Stimulated activated CD4-positive, alpha-beta T cell treated with anti-CD3 and anti-CD28 coated beads, Interleukin-15, amount 100 ng/mL, for 48 hours (primary cell): ENCODE results near the gene ABRAXAS1.

Source experiments
- DNase-seq, 2 donors: peaks; one replicate each; pipeline ENCODE4 v3.0.0-alpha.2; 2020; ENCODE audit warnings: low read depth in 2 of 2

ABRAXAS1 gene

DNA sequence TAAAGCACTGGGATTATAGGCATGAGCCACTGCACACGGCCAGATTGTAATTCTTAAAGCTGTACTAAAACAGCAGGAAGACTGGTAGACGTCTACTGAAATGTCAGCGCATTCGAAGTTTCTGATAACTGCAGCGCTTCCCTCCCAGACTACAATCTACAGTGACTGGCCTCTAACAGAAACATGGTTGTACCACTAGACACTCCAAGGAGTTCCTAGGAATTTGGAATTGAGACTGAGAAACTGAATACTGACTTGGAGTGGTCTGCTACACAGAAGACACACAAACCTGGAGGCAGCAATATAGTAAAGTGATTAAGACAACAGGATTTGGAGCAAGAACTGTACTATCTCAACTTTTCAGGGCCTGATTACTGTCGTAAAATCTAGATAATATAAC lies 30.2 kb downstream of the ABRAXAS1 start:
- no peak for DNase-seq

DNA sequence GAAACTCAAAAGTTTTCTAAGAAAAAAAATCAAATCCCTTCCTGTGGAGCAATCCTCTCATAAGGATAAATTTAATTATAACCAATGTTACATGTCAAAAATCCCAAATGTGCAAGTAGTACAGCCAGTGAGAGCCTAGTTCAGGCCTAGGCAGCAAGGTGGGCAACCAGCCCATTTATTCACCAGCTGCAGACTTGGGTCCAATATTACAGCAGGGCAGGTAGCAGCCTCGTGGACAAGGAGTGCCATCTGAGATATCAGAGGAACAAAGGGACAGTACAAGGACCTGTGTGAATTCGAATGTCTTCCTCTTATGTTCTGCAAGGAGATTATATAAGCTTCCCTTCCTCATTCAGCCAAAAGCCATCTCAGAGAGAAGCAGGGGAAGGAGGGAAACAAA lies 35.9 kb downstream of the ABRAXAS1 start:
- no peak for DNase-seq

DNA sequence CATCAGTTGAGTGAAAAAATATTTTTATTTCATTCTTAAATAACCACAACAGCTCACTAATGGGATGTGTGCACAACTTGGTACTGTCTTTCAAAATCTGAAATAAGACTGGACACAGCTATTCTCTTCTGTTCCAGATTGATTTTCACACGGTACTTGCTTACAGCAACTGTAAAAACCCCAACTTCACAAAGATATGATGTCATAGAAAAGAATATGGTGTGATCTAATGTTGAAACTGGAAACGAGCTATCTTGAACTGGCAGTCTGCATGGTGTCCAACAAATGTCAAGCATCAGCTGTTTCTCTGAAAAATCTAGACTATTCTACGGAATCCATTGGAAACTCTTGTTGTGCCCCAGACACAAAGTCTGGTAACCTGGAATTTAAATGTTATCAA lies 44.0 kb downstream of the ABRAXAS1 start:
- no peak for DNase-seq

DNA sequence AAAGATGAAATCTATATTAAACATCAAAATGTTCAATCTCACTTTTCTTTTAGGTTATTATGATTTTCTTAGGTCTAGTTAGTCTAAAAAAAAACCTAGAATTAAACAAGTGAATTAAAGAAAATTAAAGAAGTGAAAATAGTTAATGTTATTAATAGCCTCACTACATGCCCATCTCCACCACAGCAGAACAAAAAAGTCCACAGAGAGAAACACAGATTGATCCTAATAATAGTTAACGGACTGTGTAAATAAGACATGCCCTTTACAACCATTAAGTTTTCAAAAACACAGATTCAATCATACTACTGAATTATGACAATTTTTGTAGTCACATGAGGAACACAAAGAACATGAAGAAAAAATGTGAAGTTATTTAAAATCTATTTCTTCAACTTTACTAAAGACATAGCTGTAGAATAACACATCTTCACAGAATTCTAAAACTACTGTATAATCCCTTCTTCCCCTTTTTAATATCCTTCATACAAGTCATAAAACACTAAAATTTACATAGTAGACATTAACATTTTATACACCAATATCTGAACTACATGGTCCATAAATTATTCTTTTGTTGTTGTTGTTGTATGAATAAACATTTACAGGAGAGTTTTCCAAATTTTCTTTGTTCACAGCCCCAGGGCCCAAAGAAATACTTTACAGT lies 44.6 kb downstream of the ABRAXAS1 start:
- DNase-seq: no peak

DNA sequence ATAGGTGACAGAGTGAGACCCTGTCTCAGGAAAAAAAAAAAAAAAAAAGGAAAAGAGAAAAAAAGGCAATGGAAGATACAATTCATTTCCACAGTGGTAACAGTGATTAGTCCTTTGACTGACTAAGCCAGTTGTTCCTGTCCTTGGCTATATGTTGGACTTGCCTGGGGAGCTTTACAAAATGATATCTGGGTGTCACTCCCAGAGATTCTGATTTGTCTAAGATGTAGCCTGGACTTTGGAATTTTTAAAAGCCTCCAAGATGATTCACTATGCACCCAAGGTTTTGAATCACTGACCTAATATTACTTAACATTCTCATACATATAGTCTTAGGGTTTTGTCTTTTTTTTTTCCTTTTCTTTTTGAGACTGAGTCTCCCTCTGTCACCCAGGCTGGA lies 46.2 kb downstream of the ABRAXAS1 start:
- no peak for DNase-seq

DNA sequence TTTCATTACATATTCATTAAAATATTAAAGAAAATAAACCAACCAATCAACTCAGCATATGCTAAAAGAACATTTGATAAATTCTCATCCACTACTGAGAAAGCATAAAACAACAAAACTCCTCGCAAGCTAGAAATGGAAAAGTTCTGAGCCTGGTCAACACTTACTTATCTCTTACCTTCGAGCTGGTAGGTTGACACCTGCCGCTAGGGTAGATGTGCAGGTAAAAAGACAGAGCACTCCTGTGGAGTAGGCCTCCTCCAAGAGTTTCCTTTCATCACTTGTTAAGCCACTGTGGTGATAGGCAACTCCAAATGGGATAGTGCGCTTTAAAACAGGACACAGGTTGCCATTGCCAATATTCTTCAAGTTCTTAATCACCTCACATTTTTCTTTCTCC lies 48.2 kb downstream of the ABRAXAS1 start:
- DNase-seq: no peak

DNA sequence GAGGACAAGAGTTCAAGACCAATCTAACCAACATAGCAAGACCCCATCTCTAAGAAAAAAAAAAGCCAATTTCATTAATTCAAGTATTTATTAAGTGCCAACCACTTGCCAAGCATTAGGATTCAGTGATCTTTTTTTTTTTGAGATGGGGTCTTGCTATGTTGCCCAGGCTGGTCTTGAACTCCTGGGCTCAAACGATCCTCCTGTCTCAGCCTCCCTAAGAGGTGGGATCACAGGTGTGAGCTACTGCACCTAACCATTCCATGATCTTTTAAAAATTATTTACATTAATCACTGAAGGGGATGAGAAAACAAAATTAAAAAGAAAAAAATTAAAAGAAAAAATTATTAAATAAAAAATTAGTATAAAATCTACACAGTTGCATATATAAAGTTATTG lies 53.7 kb downstream of the ABRAXAS1 start:
- DNase-seq: no peak

DNA sequence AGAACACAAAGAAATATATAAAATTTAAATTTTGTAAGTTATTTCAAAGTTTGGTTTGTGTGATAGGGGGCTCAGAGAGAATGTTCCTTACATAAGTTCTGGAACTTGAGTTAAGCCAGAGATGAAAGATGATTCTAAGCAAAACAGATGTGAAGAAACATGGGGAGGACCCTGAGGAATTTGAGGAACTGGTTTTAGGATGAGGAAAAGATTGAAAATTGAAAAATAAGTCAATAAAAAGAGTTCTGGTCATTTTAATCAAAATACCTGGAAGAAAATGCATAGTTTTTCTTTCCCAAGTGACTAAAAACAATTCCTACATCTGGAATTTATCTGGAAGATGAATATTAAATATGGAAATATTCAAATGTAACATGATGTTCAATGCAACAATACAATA lies 66.7 kb downstream of the ABRAXAS1 start:
- DNase-seq: no peak

DNA sequence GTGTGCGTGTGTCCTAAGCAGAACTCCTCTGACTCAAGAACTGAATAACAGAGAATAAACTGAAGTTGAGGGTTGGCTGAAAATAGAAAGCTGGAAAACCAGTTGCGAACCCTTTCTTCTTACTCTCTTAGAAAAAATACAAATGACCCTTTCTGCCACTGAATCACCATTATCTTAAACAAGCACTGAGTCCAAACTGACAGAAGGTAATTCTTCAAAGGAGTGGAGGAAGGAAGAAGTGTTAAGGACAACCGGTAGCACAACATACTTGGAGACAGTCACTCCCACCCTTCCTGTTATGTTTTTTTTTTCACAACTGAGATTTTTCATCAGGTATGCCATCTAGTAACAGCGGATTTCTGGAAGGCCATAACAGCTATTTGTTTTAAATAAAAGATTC lies 67.3 kb downstream of the ABRAXAS1 start:
- no peak for DNase-seq

DNA sequence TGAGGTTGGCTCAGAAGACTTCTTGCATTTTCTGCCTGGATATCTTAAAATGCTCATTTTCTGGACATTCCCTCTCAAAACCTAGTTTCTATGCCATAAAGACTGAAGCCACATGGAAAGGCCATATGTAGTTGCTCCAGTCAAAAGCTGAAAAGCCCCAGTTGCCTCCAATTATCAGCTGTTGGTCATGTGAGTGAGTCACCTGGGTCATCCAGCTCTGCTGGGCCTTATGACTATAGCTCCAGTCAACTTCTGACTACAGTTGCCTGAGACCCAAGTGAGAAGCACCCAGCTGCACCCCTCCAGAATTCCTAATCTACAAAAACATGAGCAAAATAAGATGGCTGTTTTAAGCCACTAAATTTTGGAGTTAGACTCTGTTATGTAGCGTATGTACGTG lies 71.2 kb downstream of the ABRAXAS1 start:
- no peak for DNase-seq
